Measurements from ENCODE around the gene DPEP3.

DPEP3 gene

DNA sequence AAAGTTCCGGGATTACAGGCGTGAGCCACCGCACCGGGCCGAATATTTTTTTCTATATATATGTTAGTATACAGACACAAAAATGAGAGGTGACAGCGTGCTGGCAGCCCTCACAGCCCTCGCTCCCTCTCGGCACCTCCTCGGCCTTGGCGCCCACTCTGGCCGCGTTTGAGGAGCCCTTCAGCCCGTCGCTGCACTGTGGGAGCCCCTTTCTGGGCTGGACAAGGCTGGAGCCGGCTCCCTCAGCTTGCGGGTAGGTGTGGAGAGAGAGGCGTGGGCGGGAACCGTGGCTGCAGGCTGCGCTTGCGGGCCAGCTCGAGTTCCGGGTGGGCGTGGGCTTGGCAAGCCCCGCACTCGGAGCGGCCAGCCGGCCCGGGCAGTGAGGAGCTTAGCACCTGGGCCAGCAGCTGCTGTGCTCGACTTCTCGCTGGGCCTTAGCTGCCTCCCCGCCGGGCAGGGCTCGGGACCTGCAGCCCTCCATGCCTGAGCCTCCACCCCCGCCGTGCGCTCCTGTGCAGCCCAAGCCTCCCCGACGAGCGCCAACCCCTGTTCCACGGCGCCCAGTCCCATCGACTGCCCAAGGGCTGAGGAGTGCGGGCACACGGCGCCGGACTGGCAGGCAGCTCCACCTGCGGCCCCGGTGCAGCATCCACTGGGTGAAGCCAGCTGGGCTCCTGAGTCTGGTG lies 1.9 kb upstream of the DPEP3 start:
- H3K27me3 ChIP-seq (ENCODE audit: insufficient read depth, low read depth), result no peaks in the 10 kb centered on the region
- H3K27ac ChIP-seq, result no peak overlapping the region
- H3K36me3 ChIP-seq (ENCODE audit: insufficient read depth), result no peaks in the 10 kb centered on the region
- H3K4me3 ChIP-seq (IDR thresholded peaks at IDR 0.05; ENCODE audit: insufficient read depth, low read depth, low read length), result no peak overlapping the region
- no peaks in the 10 kb centered on the region for H4K20me1 ChIP-seq (ENCODE audit: insufficient read depth)
- TF ChIP-seq, protein P1, sequence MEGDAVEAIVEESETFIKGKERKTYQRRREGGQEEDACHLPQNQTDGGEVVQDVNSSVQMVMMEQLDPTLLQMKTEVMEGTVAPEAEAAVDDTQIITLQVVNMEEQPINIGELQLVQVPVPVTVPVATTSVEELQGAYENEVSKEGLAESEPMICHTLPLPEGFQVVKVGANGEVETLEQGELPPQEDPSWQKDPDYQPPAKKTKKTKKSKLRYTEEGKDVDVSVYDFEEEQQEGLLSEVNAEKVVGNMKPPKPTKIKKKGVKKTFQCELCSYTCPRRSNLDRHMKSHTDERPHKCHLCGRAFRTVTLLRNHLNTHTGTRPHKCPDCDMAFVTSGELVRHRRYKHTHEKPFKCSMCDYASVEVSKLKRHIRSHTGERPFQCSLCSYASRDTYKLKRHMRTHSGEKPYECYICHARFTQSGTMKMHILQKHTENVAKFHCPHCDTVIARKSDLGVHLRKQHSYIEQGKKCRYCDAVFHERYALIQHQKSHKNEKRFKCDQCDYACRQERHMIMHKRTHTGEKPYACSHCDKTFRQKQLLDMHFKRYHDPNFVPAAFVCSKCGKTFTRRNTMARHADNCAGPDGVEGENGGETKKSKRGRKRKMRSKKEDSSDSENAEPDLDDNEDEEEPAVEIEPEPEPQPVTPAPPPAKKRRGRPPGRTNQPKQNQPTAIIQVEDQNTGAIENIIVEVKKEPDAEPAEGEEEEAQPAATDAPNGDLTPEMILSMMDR (conservative IDR thresholded peaks at IDR 0.05; ENCODE audit: low read depth, low read length), result no peak
- H2AFZ ChIP-seq (ENCODE audit: low read depth), result no peak overlapping the region
- H3K4me1 ChIP-seq (ENCODE audit: low read depth, poor library complexity, severe bottlenecking), result peaks cover 14% of the 10 kb centered on the region
- H3K4me2 ChIP-seq, result no peak overlapping the region
- H3K9ac ChIP-seq, result no peak overlapping the region
- H3K79me2 ChIP-seq (ENCODE audit: insufficient read depth, low read depth), result no peaks in the 10 kb centered on the region

DNA sequence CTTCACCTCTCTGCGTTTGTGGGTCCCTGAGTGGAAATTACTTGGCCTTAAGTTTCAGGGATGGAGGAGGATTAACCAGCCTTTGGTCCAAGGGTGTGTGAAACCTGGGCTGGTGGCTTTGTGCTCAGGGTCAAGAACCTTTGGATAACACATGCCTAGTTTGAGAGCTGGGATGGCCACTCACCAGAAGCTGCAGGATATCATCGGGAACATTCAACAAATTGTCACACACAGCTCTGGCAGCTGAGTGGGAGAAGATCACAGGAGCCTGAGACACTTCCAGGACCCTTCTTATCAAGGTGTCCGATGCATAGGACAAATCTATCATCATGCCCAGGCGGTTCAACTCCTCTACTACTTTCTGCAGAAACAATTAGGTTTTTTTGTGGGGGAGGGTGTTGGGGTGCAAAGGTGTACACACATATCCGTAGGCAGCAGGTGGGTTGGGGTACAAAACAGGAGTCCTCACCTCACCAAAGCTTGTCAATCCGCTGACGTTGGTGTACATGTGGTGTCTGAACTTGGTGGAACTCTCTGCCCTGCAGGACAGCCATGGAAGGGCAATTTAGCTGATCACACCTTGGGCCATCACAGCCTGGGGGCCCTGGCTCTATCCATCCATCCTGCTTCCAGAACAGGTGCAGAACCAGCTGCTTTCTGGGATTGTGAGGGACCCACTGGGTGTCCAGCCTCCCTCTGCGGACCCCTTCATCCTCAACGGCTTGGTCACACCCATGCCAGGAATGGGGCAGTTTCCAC lies 2.7 kb downstream of the DPEP3 start:
- H3K36me3 ChIP-seq (ENCODE audit: insufficient read depth), result no peaks in the 10 kb centered on the region
- H3K27ac ChIP-seq, result no peak overlapping the region
- no peaks in the 10 kb centered on the region for H4K20me1 ChIP-seq (ENCODE audit: insufficient read depth)
- H3K27me3 ChIP-seq (ENCODE audit: insufficient read depth, low read depth), result no peaks in the 10 kb centered on the region
- H3K4me2 ChIP-seq, result no peak overlapping the region
- no peak overlapping the region for H3K9ac ChIP-seq
- peaks cover 28% of the 10 kb centered on the region for H3K4me1 ChIP-seq (ENCODE audit: low read depth, poor library complexity, severe bottlenecking)
- H3K79me2 ChIP-seq (ENCODE audit: insufficient read depth, low read depth), result no peaks in the 10 kb centered on the region
- TF ChIP-seq, protein P1 (conservative IDR thresholded peaks at IDR 0.05; ENCODE audit: low read depth, low read length), result no peak
- no peak overlapping the region for H3K4me3 ChIP-seq (IDR thresholded peaks at IDR 0.05; ENCODE audit: insufficient read depth, low read depth, low read length)
- H2AFZ ChIP-seq (ENCODE audit: low read depth), result no peak overlapping the region

DNA sequence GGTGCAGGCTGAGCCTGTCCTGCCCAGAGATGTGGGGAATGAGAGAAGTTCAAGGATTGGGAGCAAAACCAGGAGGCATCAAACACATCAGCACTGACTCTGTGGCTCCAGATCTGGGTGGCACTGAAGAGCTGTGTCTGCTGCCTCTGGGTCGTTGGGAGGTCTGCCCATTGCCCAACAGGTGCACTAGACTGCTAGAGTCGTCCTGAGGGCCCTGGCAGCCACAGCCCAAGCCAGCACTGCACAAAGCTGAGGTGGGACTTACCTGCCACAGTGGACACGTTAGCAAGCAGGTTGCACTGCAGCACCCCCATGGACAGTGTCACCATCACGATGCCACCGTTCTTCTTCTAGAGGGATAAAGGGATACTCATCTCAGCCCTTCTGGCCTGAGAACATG lies 3.3 kb downstream of the DPEP3 start:
- no peaks in the 10 kb centered on the region for H3K79me2 ChIP-seq (ENCODE audit: insufficient read depth, low read depth)
- H2AFZ ChIP-seq (ENCODE audit: low read depth), result no peak overlapping the region
- no peaks in the 10 kb centered on the region for H4K20me1 ChIP-seq (ENCODE audit: insufficient read depth)
- TF ChIP-seq, protein P1 (conservative IDR thresholded peaks at IDR 0.05; ENCODE audit: low read depth, low read length), result no peak
- H3K4me1 ChIP-seq (ENCODE audit: low read depth, poor library complexity, severe bottlenecking), result peaks cover 28% of the 10 kb centered on the region
- H3K27ac ChIP-seq, result no peak overlapping the region
- H3K27me3 ChIP-seq (ENCODE audit: insufficient read depth, low read depth), result no peaks in the 10 kb centered on the region
- no peak overlapping the region for H3K4me2 ChIP-seq
- no peak overlapping the region for H3K4me3 ChIP-seq (IDR thresholded peaks at IDR 0.05; ENCODE audit: insufficient read depth, low read depth, low read length)
- no peak overlapping the region for H3K9ac ChIP-seq
- H3K36me3 ChIP-seq (ENCODE audit: insufficient read depth), result no peaks in the 10 kb centered on the region

DNA sequence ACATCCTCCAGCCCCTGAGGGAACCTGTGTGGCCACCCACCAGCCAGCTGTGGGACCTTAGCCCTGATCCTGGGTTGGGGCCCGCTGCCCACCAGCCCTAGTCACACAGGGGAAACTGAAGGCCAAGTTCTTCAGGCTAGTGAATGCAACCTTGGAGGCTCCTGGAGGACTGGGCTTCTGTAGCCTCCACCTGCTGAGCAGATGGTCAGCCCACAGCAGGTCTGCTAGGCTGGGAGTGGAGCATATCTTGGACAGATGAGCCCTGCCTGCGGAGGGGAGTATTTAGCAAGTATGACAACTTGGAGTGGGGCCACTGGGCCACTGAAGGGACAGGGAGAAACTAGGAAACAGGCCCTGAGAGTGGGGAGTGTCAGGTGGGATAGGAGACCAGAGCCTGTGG lies 4.1 kb downstream of the DPEP3 start:
- no peak overlapping the region for H3K9ac ChIP-seq

More for the DNA sequence above, 4.1 kb downstream of the DPEP3 start:
- Histone ChIP-seq H2AFZ (ENCODE audit: low read depth) (no peak overlapping the region), H3K27me3 (ENCODE audit: insufficient read depth, low read depth) (no peaks in the 10 kb centered on the region), H3K79me2 (ENCODE audit: insufficient read depth, low read depth) (no peaks in the 10 kb centered on the region), H3K36me3 (ENCODE audit: insufficient read depth) (no peaks in the 10 kb centered on the region), H3K4me2 (peak overlapping the region; percentile 77; the same call in 1 of the 2 replicates), H3K4me3 (IDR thresholded peaks at IDR 0.05; ENCODE audit: insufficient read depth, low read depth, low read length) (no peak overlapping the region), H4K20me1 (ENCODE audit: insufficient read depth) (no peaks in the 10 kb centered on the region), H3K27ac (peak overlapping the region; percentile 67; the same call in 1 of the 2 replicates), H3K4me1 (ENCODE audit: low read depth, poor library complexity, severe bottlenecking) (peaks cover 28% of the 10 kb centered on the region)
- TF ChIP-seq, protein P1 (conservative IDR thresholded peaks at IDR 0.05; ENCODE audit: low read depth, low read length), result no peak

Data from KMS-11 (cell line).